Islet precursor cell (in vitro differentiated cells): ENCODE measurements around the gene FGF4.
"Not testable (repeated sequence)": the region's sequence is repeated elsewhere in the genome, so short reads cannot be mapped to it uniquely, and the experiment has no call there.

Experiments used
- DNase-seq: peaks from one replicate; pipeline ENCODE4 v3.0.0-alpha.2; 2018

FGF4 gene

GRCh38 chr11:69770540-69770939, 4.6 kb downstream of the FGF4 start:
- no peak for DNase-seq

GRCh38 chr11:69765498-69765995, 9.6 kb downstream of the FGF4 start:
- no peak for DNase-seq

GRCh38 chr11:69764918-69765317, 10.2 kb downstream of the FGF4 start:
- not testable (repeated sequence) for DNase-seq

- DNase-seq, result no peak
These were observed 14.8 kb downstream of the FGF4 start for GRCh38 chr11:69760319-69760718.

- peak; percentile 52 for DNase-seq
These were observed 22.3 kb downstream of the FGF4 start for GRCh38 chr11:69752890-69753289.

GRCh38 chr11:69750875-69751597, 24.1 kb downstream of the FGF4 start:
- DNase-seq, result peak; percentile 57

- DNase-seq, result peak; percentile 48
These were observed 24.9 kb downstream of the FGF4 start for GRCh38 chr11:69750108-69750850.

- no peak for DNase-seq
These were observed 26.5 kb downstream of the FGF4 start for GRCh38 chr11:69748637-69749036.

- DNase-seq, result peak; percentile 65
These were observed 28.1 kb downstream of the FGF4 start for GRCh38 chr11:69746752-69747742.

- DNase-seq, result peak; percentile 51
These were observed 29.0 kb downstream of the FGF4 start for GRCh38 chr11:69746140-69746539.

GRCh38 chr11:69745201-69745600, 29.9 kb downstream of the FGF4 start:
- DNase-seq, result peak; percentile 72

- peak; percentile 96 for DNase-seq
These were observed 30.7 kb downstream of the FGF4 start for GRCh38 chr11:69744435-69744834.

GRCh38 chr11:69734841-69735240, 40.3 kb downstream of the FGF4 start:
- DNase-seq, result no peak

- no peak for DNase-seq
These were observed 40.8 kb downstream of the FGF4 start for GRCh38 chr11:69734367-69734766.

- peak; percentile 78 for DNase-seq
These were observed 42.2 kb downstream of the FGF4 start for GRCh38 chr11:69732910-69733309.

GRCh38 chr11:69731110-69731509, 44.0 kb downstream of the FGF4 start:
- DNase-seq, result no peak

GRCh38 chr11:69730500-69730899, 44.6 kb downstream of the FGF4 start:
- DNase-seq, result no peak

GRCh38 chr11:69729252-69729651, 45.9 kb downstream of the FGF4 start:
- DNase-seq, result peak; percentile 40

- DNase-seq, result peak; percentile 53
These were observed 47.9 kb downstream of the FGF4 start for GRCh38 chr11:69727266-69727665.

GRCh38 chr11:69726481-69726880, 48.7 kb downstream of the FGF4 start:
- no peak for DNase-seq

GRCh38 chr11:69726019-69726418, 49.1 kb downstream of the FGF4 start:
- DNase-seq, result peak; percentile 67

- DNase-seq, result peak; percentile 58
These were observed 53.4 kb downstream of the FGF4 start for GRCh38 chr11:69721745-69722144.

GRCh38 chr11:69721106-69721505, 54.0 kb downstream of the FGF4 start:
- peak; percentile 42 for DNase-seq
